Measurements from ENCODE around the gene FKBP10.

Gene FKBP10

GRCh38 chr17:41782142-41782541 lies 30.7 kb upstream of the FKBP10 start:
- DNase-seq, result no peak

DNA sequence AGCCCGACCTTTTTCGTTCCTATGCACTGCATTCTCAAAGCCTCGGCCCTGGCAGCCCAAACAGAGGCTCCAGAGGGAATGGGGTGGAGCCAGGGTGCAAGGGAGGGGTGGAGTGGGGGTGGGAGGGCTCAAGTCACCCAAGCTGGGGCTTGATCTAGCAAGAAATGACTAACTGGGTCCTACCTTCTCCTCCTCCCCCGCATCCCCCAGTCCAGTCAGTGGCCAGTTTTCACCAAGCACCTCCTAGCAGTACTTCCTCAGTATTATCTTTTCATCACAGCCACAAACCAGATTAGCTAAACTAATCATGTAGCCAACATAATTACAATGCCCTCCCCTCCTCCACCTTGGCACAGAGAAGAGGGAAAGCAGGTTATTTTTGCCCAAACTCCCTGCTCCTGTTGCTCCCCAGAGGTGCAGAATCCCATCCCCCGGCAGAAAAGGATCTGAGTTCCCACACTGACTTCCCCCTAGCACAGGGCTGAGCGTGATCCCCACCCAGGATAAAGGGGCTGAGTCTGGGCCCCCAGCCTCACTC lies 28.5 kb upstream of the FKBP10 start:
- DNase-seq, result no peak

GRCh38 chr17:41785091-41785858 lies 27.5 kb upstream of the FKBP10 start:
- DNase-seq, result no peak

DNA sequence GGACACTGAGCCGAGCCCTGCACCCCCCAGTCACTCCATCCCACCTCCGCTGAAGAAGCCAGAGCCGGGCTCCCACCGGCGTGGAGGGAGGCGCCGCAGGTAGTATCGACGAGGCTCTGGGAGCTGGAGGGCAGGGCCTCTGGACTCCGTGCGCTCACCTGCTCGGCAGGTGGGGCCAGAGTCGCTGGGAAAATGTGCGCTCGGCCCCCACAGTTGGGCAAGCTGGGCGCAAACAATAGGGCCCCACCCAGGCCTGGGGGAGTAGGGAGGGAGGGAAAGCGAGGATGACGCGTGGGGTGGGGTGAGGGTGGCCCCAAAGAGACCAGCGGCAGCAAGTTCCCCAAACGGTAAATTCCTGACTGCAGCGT lies 27.0 kb upstream of the FKBP10 start:
- DNase-seq, result no peak

GRCh38 chr17:41786227-41787020 lies 26.4 kb upstream of the FKBP10 start, which contains the start of gene JUP:
Gene JUP (minus strand): TSS chr17:41786711. CDS start chr17:41771854, 14,857 bp downstream.
- DNase-seq, result peak; percentile 100

DNA sequence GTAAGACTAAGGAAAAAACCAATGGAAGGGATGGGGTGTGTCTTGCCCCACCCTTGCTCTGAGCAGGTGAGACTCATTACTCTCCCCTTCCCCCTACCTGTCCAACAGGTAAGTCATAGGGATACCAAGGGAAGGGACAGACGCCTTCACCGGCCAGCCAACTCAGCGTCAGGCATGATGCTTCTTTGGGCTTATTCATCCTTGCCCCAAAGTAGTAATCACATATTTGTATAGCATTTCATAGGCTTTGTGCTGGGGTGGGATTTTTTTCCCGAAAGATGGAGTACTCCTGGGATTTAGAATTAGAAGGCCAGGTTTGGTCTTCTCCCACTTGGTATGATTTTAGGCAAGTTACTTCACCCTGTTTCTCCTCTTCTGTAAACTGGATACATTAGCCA lies 25.8 kb upstream of the FKBP10 start:
- no peak for DNase-seq

DNA sequence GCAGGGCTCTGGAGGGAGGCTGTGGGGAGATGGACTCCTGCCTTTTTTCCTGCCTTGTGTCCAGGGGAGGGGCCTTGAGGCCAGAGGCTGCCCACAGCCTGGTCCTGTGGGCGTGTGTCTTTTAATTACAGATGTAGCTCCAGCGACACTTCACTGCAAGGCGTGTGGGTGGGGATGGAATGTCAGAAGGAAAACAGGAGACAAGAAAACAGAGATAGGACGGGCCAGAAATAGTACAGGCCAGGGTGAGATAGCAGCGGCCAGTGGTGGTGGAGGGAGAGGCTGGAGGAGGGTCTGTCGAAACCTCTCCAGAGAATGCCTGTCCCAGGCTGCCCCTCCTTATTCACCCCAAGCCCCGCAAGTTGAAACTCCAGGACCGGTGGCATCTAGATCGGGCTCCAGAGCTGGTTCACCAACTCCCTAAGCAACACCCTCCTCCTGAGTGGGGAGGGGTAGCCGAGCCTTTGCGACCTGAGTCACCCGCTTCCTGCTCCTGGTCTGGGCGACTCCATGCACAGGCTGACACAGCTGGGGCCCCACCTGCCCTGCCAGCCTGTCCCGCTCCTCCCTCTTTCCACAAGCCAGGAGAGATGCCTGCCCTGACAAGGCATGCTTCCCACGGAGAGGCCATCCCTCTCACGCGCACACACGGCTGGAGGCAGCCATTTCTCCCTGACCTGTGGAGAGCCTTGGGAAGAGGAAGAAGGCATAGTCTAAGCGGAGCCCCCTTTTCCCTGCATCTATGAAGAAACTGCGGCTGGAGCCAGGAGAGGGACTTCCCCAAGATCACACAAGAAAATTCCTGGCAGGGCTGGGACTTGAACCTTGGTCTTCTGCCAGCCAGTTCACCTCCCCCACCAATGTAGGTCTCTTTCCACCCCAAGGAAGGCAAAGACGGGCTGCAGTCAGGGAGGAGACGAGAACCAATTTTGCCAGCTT lies 19.7 kb upstream of the FKBP10 start:
- no peak for DNase-seq

- DNase-seq, result no peak
These were observed 18.8 kb upstream of the FKBP10 start for GRCh38 chr17:41793784-41794539.

- no peak for DNase-seq
These were observed 18.2 kb upstream of the FKBP10 start for GRCh38 chr17:41794540-41794975.

GRCh38 chr17:41796121-41796895 lies 16.5 kb upstream of the FKBP10 start:
- DNase-seq, result no peak

GRCh38 chr17:41797377-41797776 lies 15.4 kb upstream of the FKBP10 start:
- no peak for DNase-seq

- no peak for DNase-seq
These were observed 13.4 kb upstream of the FKBP10 start for GRCh38 chr17:41799366-41799765.

- DNase-seq, result no peak
These were observed 12.0 kb upstream of the FKBP10 start for GRCh38 chr17:41800601-41801373.

GRCh38 chr17:41801374-41802271 lies 11.2 kb upstream of the FKBP10 start:
- peak; percentile 27 for DNase-seq

DNA sequence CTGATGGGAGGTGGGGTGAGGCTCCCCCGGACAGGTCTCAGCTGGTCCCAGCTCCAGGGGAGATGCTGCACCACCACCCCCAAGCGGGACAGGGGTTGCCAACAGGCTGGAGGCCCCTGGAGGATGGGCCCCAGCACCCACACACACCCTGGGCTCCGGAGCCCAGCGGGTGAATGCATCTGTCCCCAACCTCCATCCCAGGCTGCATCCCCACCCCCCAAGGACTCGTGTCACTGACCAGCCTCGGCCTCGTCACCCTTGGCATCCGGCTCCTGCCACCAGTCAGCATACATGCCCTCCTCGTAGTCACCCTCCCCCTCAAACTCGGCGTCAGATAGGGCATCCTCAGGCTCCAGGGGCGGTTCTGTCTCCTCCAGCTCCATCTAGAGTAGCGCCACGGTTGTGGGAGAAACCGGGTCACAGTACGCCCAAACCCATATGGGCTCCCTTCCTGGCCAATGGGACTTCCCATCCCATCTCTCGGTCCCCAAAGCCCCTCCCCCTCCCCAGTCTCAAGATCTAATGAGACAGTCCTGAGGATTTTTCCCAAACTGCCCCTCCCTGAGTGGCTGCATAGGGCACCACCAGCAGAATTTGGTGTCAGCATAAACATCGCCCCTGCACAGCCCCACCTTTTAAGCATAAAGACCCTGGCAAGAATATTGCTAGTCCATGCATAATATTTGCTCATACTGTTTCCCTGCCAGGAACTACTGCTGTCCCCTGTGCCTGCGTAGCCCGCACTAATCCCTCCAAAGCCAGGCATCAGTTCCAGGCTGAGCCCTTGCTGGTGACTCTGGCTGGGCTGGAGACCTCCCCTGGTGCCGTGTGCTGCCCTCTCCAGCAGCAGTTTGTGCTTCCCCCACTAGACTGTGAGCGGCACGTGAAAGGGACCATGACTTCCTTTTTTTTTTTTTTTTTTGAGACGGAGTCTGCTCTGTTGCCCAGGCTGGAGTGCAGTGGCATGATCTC lies 9.5 kb upstream of the FKBP10 start:
- no peak for DNase-seq

DNA sequence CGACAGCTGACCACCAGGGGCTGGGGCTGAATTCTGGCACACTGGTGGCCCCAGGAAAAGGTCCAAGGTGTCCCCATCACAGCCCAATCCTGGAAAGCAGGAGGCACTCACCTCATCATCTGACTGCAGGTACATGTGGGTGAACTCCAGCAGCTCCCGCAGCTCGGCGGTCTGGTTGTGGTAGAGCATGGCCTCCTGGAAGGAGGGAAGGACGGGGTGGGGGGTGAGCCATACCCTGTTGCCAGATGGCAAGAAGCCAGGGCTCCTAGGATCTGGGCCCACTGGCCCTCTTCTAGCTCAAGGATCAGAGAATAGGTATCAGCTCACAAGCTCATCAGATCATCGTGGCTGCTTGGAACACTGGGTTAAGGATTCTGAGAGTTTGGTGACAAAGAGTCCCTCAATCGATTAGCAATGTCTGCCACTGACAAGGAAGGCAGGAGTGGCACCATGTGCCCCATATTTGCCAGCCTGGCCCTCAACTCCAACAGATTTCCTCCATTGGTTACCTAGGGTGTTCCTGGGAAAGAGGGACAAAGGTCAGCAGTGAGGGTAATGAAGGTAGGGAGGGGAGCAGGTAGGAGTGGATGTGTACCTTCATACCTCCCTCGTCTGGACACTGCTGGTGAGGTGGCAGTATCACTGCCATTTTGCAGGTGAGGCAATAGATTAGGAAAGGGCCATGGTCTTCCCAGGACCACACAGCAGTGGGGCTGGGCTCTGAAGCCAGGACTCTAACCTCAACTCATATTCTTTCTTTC lies 5.9 kb upstream of the FKBP10 start:
- DNase-seq, result no peak

Measured in NCI-H2081 treated with DMSO at 0.1 percent for 48 hours (cell line).